OCI-LY1 (cell line): Measurements from ENCODE around the gene METTL9.

Source experiments
- CTCF ChIP-seq: fragments of 200-600 bp; sonication (generic), shearing (Covaris generic); IDR thresholded peaks from 2 replicates; pipeline ENCODE4 v1.5.1; 2017; ENCODE audit warnings: mild to moderate bottlenecking, antibody characterized with exemption, low read length, moderate library complexity, mixed read lengths
- EZH2 ChIP-seq: fragments of 200-600 bp; sonication (generic), shearing (Covaris generic); IDR thresholded peaks from 2 replicates; pipeline ENCODE4 v1.8.0; 2017; ENCODE audit warnings: borderline replicate concordance, mixed run types, mild to moderate bottlenecking, antibody characterized with exemption, low read length, moderate library complexity, mixed read lengths

DNA sequence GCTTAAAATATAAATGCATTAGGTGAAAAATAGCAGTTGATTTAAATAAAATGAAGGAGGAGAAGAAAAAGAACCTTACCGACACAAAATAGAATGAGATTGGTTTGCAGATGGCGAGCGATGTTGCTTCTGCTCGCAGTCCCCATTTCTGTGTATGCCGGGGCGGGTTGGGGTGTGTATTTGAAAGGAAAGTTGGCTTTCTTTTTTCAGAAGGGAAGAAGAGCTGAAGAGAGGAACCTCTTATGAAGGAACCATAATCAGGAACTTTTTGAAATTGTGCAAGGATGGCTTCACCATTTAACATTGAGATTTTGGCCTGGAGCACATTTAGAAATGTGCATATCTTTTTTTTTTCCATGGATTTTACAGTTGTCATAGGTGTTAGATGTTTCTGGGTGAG, 53.1 kb downstream of the METTL9 start, which contains the start of gene IGSF6:
- TF ChIP-seq CTCF (no peak), EZH2 (no peak)
